NCI-H2171 (cell line): ENCODE data around the gene ODAD2.

Experiments
- DNase-seq: peaks from one replicate; lab custom pipeline; 2025; lab: John Stamatoyannopoulos, UW

Gene ODAD2

DNA sequence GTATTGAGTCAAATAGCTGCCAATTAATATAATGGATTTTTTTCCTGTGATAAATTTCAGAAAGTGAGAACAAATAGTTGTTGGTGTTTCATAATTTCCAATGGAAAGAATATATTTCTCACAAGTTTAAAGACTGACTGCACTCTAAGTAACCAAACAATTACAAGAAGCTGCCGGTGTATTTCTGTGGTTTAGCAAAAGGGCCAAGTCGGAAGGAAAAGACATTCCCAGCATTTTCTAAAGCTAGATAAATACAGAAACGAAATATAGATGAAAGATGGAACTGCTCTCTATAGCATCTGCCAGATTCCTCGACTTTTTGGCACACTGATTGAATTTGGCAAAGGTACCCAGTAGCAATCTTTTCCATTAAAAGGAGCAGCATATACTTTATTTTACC lies 160.5 kb downstream of the ODAD2 start:
- no peak for DNase-seq

DNA sequence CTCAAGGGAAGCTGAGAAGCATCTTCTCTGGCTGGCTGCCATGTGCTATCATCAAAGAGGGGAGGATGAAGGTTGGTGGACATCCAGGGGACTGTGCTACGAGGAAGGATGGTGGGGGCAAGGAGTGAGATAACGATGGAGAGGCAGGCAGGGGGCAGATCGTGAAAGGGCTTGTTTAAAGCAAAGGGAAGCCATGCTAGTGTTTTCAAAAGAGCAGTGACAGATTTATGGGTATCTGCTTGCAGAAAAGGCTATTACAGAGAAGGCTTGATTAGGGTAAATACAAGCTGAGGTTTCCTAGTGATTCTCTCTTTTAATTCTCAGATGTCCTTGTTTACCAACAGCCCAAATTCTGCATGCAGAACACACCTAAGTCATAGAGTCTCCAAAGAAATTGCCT lies 164.4 kb downstream of the ODAD2 start:
- no peak for DNase-seq

DNA sequence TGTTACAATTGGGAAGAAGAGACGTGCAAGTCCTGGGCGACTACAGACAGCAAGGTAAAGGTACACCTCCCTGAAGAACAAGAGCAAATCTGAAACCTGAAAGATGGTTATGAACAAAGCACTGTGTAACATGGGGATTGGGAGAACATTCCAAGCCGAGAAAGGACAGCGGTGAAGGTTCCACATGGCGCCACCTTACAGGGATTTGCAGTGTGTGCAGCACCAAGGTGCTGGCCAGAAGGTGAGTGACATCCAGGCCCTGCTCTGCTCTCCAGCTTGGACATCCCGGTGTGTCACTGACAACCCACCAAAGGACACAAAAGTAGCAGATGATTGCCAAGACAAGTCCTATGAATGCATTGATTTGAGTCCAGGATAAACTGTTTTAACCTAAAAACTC lies 165.1 kb downstream of the ODAD2 start:
- DNase-seq: no peak

DNA sequence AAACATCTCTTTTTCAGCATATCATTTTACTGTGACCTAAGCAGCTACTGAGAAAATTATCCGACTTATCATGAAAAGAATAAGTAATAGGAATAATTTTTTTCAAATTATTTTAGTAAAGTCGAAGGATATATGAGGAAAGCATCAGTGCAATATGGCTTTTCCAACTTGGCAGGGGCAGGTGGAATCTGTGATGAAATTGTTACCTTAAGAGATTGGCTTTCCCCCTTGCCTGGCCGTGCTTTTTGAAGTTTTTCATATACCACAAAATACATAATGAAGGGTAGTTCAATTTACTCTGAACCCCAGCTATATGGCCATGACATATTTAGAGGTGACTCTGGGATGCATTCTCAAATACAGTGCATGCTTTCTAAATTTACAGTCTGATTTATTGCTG lies 166.1 kb downstream of the ODAD2 start:
- DNase-seq: no peak

DNA sequence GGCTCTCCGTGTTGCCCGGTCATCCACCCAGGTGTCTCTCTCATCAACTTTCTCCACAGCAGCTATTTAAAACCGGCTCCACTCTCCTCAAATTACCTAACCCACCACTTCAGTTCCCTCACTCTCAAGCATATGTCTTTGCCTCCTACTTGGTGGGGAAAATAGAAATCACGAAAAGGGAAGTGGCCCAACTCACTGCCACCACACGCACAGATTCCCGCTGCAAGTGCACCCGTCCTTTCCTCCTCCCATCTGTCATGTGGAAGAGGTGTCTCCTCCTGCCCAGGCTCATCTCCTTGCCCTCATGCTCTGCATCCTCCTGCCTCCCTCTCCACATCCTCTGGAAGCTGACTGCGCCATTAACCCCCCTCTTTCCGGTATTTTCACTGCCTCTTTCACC lies 172.5 kb downstream of the ODAD2 start:
- DNase-seq: no peak

DNA sequence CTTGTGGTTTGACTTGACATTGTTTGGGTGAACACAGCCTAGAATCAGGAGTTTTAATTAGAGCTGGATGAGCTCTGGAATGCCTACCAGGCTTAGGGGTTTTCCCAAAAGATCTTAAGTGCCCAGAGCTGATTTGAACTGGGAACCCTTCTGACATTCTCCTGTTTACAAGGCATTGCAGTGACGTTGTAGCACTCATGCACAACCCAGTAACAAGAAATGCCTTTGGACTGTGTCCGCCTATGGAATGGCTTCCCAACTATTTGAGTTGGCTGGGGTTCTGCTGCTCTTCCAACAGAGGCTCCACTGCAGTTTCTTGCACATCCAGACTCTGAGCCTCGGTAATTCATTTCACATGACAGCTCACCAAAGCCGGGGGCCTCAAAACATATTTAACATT lies 176.6 kb downstream of the ODAD2 start:
- DNase-seq: no peak

DNA sequence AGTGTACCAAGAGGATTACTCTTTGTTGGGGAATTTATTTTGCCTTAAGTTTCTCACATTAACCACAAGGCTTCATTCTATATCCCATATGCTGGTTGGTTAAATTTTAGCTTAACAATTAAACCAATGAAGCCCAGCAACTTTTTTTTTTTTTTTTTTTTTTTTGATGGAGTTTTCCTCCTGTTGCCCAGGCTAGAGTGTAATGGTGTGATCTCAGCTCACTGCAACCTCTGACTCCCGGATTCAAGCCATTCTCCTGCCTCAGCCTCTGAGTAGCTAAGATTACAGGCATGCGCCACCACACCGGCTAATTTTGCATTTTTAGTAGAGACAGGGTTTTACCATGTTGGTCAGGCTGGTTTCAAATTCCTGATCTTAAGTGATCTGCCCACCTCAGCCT lies 178.2 kb downstream of the ODAD2 start:
- DNase-seq: no peak

DNA sequence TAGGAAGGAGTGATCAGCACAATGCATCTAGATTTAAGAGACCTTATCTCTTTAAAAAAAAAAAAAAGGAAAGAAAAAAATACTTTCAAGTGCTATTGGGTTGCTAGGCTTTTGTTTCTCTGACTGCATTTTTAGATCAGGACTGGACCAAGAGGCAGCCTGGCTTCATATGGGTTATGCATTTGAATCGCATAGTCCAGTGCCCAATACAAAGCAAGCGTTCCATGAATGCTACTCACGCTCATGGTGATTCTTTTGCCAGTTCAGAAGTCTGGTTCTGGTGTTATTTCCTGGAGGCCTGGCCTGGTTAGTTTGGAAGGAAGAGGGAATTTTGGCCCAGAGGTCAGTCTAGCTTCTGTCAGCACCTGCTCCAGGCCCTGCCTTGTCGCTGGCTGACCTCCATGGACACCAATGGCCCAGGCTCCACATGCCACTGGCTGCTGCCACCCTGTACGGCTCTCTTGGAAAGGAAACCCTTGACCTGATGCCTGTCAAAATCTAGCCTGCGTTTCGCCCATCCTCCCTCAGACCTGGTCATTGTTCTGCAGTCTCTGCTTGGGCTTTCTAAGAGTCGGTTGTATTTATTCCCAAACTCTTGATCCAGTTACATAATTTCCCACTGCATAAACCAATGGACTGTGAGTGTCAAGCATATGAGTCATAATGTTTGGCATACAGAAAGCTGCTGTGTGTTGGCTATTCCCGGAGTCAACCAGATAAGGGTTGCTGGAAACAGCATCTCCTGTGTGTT lies 178.9 kb downstream of the ODAD2 start:
- no peak for DNase-seq

DNA sequence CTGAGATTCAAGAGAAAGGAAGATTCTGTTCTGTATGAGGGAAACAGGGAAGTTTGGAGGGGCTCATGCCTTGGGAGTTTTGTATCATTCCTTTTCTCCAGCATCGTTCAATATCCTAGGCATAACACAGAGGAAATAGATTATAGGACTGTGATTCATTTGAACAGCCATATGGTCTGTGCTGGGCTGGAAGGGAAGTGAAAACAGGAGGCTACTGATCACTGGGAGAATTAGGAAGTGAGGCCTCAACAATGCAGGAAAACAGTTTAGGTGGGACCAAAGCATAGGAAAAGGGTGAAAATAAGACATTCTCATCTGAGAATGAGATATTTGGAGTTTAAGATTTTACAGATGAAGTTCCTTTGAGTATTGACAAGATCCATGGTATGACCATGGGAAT lies 182.6 kb downstream of the ODAD2 start:
- DNase-seq: no peak

DNA sequence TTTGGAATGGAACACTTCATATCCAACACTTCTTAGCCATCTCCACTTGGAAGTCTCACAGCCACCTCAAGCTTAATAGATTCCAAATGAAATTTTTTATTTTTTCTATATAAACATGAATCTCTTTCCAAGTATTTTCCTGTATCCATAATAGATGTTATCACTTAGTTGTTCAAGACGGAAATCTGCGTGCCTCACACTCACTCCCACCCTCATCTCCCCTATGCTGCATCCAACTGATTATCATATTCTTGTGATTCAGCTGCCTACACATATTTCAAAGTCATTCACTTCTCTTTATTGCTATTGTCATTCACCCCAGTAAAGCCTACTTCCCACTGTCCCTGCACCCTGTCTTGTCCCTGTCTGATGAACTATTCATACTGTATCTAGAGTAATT lies 183.0 kb downstream of the ODAD2 start:
- DNase-seq: no peak

DNA sequence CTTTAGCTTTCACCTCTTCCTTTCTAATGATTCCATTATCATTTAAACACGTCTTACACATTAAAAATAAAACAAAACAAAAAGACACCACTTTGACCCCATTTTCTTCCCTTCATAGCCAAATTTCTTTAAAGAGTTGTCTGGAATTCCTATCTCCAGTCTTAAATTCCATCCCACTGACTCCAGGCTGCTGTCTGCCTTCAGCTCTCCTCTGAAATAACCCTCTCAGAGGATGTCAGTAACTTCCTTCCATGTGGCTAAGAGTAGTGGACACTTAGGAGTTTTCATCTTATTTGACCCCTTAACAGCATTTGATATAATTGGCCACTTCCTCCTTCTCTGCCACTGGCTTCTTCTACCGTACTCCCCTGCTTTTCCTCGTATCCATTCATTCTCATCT lies 183.6 kb downstream of the ODAD2 start:
- no peak for DNase-seq

DNA sequence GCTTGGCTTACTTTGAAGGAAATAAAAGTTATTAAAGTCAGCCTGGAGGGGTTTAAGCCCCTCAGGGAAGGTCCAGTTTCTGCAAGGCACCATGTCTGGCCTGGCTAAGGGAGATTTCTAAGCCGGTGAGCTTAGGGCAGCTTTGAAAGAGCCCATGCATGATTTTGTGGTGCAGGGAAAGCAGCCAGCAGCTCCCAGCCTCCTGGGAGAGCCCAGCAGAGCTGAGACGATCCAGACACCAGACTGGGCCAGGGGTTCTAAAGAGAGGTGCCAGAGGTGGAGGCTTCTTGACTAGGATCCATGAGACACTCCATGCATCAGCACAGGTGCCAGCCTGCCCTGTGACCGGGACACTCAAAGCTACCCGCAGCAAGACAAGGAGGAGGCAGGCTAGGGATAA lies 193.7 kb downstream of the ODAD2 start:
- DNase-seq: no peak

DNA sequence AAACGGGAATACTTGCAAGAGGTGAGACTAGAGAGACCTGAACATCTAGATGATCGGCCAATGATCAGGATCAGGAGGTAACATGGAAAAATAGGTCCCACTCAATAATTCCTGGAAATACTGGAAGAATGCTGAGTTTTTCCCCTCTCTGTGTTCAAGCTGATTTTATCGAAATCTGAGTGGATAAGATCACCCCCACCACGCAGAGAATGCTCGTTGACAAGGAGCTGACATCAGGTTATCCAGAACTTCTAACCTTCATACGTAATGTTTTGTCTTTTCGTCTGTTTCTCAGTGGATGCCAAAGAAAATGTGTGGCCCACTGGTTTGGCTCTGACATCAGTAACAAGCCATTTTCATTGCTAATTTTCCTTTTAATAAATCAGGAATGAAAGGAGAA lies 194.7 kb downstream of the ODAD2 start:
- DNase-seq: no peak

DNA sequence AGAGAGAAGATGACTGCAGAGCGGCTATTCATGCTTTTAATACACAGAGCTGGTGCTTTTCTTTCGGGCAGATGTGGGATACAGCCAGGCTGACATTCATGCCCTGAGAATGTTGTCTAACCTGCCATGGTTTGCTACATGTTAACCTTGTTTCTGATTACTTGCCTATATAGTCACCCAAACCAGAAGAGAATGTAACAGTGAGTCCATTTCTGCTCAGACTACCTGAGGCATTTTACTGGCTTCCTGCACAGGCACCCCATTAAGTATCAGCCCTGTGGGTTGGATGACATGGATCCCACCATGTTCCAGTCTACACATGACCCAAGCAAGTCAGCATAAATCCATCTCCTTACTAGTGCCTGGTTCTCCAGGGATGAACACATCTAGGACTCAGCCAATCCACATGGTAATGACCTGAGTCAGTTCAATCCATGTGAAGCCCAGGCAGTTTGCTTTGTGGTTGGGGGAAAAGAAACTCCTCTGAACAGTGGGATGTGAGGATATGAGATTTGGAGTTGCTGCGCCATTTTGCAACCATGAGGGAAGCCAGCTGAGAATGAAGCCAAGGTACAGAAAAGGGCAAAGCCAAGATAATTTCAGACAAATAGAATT lies 197.6 kb downstream of the ODAD2 start:
- no peak for DNase-seq

DNA sequence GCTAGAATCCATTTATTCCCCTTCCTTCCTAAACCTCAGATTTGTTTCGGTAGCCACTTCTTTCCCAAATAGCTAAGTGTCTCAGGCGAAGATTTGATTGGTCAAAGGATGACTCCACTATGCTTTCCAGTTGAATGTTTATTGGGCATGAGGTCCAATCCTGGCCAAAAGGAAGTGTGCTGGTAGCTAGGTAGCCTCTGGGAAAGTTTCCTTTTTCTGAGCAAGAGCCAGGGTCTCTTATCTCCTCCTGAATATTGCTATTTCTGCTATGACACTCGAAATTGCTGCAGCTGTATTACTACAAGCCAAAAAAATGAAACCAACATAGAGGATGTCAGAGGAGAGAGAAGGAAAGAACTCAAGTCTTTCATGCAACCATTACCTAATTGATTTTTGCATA lies 199.8 kb downstream of the ODAD2 start:
- no peak for DNase-seq

DNA sequence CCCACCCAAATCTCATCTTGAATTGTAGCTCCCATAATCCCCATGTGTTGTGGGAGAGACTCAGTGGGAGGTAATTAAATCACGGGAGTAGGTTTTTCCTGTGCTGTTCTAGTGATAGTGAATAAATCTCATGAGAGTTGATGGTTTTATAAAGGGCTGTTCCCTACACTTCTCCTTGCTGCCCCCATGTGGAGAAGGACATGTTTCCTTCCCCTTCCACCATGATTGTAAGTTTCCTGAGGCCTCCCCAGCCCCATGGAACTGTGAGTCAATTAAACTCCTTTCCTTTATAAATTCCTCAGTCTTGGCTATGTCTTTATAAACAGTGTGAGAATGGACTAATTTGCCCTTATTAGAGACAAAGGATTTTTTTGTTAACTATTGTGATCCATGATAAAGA lies 204.7 kb downstream of the ODAD2 start:
- DNase-seq: no peak

DNA sequence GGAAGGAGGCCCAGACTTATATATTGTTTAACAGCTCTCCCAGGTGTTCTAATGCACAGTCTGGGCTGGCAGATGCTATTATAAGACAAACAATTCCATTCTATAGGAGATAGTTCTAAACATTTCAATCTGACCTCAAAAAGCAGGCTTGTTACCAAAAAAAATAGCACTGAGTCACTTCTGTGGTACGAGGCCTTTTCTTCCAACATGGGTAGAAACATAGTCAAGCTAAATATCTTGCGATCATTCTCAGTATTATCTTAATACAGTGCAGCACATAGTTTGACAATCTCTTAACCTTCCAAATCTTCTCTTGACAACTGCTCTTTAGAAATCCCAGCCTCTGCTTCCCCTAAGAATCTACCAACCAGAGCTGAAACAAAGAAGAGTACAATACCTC lies 206.7 kb downstream of the ODAD2 start:
- no peak for DNase-seq

DNA sequence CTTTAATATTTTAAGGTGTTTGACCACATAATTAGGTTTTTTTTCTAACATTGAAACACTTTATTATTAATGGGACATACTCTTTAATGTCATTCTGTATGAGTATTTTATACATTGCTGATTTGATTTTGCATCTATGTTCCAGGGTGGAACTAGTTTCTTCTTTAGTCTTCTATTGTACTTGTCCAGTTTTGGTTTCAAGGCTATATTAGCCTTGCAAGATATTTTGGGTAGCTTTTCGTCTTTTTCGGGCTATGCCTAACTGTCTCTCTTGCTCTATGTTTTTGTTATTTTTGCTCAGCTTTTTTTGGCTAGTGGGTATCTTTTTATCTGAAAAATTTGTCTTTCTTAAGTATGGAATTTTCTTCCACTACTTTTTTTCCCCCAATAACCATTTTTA lies 214.6 kb downstream of the ODAD2 start:
- no peak for DNase-seq

DNA sequence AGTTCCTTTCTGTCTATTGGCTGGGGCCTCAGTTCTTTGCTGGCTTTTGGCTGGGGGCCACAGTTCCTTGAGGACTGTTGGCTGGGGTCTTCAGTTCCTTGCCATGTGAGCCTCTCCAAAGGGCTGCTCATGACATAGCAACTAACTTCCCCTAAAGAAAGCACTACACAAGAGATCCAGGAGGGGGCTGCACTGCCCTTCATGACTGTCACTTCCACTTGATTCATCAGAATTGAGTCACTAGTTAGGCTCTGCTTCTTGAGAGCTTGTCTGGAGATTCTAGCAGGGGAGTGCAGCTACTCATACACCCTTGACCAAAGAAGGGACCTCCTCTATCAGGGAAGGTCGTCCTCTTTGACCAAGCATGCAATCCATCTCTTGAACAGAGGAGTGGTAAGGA lies 215.2 kb downstream of the ODAD2 start:
- no peak for DNase-seq

DNA sequence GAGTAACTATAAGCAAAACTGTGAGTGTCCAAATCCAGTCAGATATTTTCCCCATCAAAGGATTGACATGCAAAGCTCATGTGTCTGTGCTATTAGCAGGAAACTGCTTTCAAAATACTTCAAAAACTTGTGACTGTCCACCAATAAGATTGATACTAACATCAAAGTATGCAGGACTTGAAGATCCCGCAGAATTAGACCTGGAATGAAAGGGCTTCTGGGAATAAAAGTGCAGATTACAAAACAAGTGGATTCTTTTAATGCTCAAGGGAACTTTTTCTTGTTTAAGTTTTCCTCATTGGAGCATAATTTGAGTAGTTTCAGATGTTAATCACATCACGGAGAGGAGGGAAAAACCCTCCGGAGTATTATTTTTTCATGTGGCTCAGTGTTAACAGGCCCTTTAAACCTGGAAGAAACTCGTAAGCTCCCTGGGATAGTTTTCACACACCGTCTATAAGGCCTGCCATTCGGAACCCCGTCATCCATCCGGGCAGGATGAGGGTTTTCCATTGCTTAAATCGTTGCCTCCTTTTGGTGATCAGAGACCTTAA lies 219.3 kb downstream of the ODAD2 start:
- no peak for DNase-seq

DNA sequence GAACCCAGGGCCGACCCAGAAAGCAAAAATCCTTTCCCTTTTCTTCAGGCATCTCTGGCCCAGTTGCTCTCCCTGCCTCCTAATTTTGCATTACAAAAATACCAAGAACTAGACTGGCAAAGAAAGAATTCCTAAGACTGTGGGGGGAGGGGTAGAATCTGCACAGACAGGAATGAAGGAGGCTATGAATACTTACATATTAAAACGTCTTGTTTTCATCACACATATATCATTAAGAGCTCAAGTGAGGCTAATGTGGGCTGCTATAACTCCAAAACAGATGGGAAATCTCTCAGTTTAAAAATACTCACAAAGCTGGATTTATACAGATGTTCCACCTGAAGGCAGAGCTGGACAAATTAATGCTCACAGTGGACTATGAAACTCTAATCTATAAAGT lies 224.0 kb downstream of the ODAD2 start:
- DNase-seq: no peak

DNA sequence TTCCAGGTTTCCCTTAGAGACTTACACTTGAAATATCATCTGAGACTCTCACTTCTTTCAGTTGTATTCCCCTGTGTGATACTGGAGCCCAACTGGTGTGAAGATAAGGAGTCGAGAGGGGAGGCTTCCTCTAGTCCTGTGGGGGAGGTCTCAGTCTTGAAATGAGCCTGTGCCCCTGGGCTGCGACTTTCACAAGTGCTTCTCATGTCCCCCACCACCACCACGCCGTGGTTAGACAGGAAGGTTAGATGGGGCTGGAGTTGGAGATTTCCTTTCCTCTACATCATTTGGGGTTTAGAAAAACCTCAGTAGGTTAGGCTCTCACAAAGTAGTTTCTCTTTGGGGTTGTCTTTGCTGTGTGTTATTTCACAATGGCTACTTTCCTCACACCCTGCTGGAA lies 227.6 kb downstream of the ODAD2 start:
- no peak for DNase-seq

DNA sequence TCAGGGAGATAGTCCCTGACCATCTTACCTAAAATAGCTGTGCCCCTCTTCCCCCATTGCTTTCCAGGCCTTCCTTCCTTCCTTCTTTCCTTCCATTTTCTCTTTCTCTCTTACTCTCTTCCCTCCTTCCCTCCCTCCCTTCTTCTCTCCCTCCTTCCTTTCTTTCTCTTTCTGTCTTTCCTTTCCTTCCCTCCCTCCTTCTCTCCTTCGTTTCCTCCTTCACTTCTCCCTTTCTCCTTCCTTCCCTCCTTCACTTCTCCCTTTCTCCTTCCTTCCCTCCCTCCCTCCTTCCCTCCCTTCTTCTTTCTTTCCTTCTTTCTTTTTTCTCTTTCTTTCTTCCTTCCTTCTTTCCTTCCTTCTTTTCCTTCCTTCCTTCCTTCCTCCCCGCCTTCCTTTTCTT lies 228.7 kb downstream of the ODAD2 start:
- no peak for DNase-seq
